ENCODE data around the gene TBCE. TPM values are rescaled to one million over a fixed set of nuclear protein-coding genes. Genes with fewer than 3 reads are reported as not detected.
A peak's percentile ranks its signal among the peaks of the same experiment; 100 is the strongest.
"Not testable (repeated sequence)": the region's sequence is repeated elsewhere in the genome, so short reads cannot be mapped to it uniquely, and the experiment has no call there.

Gene TBCE
- total and polyA plus RNA-seq, 9 donors, result 24.9 to 50.0 (median 40.1) TPM

DNA sequence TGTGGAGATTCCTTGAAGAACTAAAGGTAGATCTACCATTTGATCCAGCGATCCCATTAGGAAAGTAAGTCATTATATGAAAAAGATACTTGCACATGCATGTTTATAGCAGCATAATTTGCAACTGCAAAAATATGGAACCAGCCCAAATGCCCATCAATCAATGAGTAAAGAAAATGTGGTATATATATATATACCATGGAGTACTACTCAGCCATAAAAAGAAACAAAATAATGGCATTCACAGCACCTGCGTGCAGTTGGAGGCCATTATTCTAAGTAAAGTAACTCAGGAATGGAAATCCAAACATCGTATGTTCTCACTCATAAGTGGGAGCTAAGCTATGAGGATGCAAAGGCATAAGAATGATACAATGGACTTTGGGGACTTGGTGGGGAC, 95.6 kb downstream of the TBCE start:
- H3K9me3 ChIP-seq (replicated peaks; ENCODE audit: control insufficient read depth, low read depth, low read length); H3K27ac ChIP-seq (ENCODE audit: low read length); H3K36me3 ChIP-seq (ENCODE audit: control insufficient read depth, insufficient read depth, low read length); H3K4me3 ChIP-seq (ENCODE audit: low read length); H3K27me3 ChIP-seq (ENCODE audit: control insufficient read depth, insufficient read depth, low read length); DNase-seq; H3K4me1 ChIP-seq (ENCODE audit: control insufficient read depth, insufficient read depth, low read length): not testable (repeated sequence)
- WGBS (ENCODE audit: insufficient coverage), result no CpG with 5 or more reads among the region's 3 CpGs

DNA sequence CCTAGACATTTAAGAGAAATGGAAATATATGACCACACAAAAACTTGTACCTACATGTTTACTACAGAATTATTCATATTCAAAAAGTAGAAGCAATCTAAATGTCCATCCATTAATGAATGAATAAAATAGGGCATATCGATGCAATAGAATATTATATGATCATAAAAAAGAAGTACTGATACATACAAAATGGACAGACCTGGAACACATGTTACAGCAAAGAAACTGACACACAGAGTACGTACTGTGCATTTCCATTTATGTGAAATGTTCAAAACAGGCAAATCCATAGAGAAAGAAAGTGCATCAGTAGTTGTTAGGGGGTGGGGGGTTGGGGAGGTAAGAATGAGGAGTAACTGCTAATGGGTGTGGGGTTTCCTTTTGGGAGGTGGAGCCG, 97.8 kb downstream of the TBCE start:
- H3K9me3 ChIP-seq (replicated peaks; ENCODE audit: control insufficient read depth, low read depth, low read length), result peaks cover 2% of the 10 kb centered on the region
- H3K4me3 ChIP-seq (ENCODE audit: low read length), result no peak overlapping the region
- WGBS (ENCODE audit: insufficient coverage), result 100% methylated on average over 1 of the region's 3 CpGs
- DNase-seq, result no peak
- H3K4me1 ChIP-seq (ENCODE audit: control insufficient read depth, insufficient read depth, low read length), result no peaks in the 10 kb centered on the region
- peaks cover 8% of the 10 kb centered on the region for H3K36me3 ChIP-seq (ENCODE audit: control insufficient read depth, insufficient read depth, low read length)
- H3K27me3 ChIP-seq (ENCODE audit: control insufficient read depth, insufficient read depth, low read length), result no peaks in the 10 kb centered on the region
- H3K27ac ChIP-seq (ENCODE audit: low read length), result no peak overlapping the region

DNA sequence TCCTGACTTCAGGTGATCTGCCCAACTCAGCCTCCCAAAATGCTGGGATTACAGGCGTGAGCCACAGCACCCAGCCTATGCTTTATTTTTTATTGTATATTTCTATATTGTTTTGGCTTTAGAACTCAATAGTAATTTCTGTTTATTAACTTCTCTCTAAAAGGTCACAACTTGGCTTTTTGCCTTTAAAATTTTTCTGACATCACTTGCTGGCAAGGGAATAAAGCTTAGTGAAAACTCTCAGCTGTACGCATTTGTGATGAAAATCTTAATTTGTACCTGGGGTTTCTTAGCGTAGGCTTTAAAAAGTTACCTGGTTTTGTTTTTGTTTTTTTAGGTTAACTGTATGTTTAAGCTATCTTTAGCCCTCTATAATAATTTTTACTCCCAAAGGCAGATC, 100.8 kb downstream of the TBCE start:
- WGBS (ENCODE audit: insufficient coverage), result no CpG with 5 or more reads among the region's 3 CpGs
- Histone ChIP-seq H3K4me1 (ENCODE audit: control insufficient read depth, insufficient read depth, low read length) (no peaks in the 10 kb centered on the region), H3K27ac (ENCODE audit: low read length) (no peak overlapping the region), H3K4me3 (ENCODE audit: low read length) (no peak overlapping the region), H3K27me3 (ENCODE audit: control insufficient read depth, insufficient read depth, low read length) (no peaks in the 10 kb centered on the region), H3K36me3 (ENCODE audit: control insufficient read depth, insufficient read depth, low read length) (peaks cover 10% of the 10 kb centered on the region), H3K9me3 (replicated peaks; ENCODE audit: control insufficient read depth, low read depth, low read length) (peaks cover 2% of the 10 kb centered on the region)
- peak; percentile 15 for DNase-seq

DNA sequence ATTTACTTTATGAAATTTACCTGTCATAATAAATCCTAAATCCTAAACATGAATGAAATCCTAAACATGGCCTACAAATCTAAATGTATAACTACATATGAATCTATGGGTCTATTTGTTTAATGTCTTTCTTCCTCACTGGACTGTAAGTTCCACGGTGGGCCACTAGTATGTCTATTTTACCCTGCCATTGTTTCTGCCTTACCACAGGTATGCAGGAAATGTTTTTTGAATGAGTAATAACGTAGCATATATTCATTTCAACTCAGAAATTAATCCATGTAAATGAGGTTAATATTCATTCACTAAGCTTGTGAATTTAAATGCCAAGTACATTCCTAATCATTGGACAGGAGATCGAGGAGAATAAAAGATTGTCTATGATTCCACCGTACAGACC, 101.7 kb downstream of the TBCE start:
- Histone ChIP-seq H3K4me1 (ENCODE audit: control insufficient read depth, insufficient read depth, low read length) (no peaks in the 10 kb centered on the region), H3K4me3 (ENCODE audit: low read length) (no peak overlapping the region), H3K27ac (ENCODE audit: low read length) (no peak overlapping the region), H3K36me3 (ENCODE audit: control insufficient read depth, insufficient read depth, low read length) (peaks cover 10% of the 10 kb centered on the region), H3K9me3 (replicated peaks; ENCODE audit: control insufficient read depth, low read depth, low read length) (peaks cover 2% of the 10 kb centered on the region), H3K27me3 (ENCODE audit: control insufficient read depth, insufficient read depth, low read length) (no peaks in the 10 kb centered on the region)
- no CpG with 5 or more reads among the region's 4 CpGs for WGBS (ENCODE audit: insufficient coverage)
- DNase-seq, result no peak

DNA sequence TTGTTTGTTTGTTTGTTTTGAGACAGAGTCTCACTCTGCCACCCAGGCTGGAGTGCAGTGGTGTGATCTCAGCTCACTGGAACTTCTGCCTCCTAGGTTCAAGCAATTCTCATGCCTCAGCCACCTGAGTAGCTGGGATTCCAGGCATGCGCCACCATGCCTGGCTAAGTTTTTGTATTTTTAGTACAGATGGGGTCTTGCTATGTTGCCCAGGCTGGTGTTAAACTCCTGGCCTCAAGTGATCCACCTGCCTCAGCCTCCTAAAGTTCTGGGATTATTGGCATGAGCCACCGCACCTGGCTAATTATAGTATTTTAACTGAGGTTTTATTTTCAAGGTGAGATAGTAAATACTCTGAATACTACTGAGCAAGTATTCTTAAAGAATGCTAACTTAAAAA, 102.7 kb downstream of the TBCE start:
- not testable (repeated sequence) for H3K9me3 ChIP-seq (replicated peaks; ENCODE audit: control insufficient read depth, low read depth, low read length); H3K27me3 ChIP-seq (ENCODE audit: control insufficient read depth, insufficient read depth, low read length); H3K4me3 ChIP-seq (ENCODE audit: low read length); H3K36me3 ChIP-seq (ENCODE audit: control insufficient read depth, insufficient read depth, low read length); H3K4me1 ChIP-seq (ENCODE audit: control insufficient read depth, insufficient read depth, low read length); H3K27ac ChIP-seq (ENCODE audit: low read length); DNase-seq
- no CpG with 5 or more reads among the region's 2 CpGs for WGBS (ENCODE audit: insufficient coverage)

DNA sequence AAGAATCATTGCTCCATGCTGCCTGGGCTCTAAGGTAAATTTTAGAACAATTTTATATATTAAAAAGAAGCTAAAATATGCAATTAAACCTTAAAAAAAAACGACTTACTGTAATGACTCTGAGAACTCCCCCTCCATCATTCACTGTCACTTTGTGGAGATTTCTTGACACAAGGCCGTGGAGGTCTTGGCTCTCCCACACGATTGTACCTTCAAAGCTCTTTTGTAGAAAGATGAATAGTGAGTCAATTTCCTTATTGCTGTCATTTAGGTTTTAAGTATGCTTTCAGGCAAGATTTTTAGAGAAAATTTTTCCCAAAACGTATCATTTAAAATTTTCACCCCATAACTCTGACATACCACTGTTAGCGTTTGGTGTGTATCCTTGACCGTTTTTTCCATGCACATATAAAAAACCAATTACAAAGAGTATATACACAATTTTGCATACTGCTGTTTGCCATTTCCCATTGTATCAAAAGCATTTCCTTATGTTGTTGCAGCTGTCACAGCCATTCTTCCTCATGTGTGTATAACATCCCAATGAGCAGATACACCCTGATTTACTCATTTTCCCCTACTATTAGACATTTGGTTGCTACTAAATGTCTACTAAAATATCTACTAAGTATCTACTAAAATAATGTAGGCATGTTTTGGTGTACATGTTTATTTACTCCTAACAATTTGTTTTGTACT, 103.7 kb downstream of the TBCE start:
- WGBS (ENCODE audit: insufficient coverage), result 82% methylated on average over 3 of the region's 6 CpGs
- Histone ChIP-seq H3K27ac (ENCODE audit: low read length) (no peak overlapping the region), H3K4me3 (ENCODE audit: low read length) (no peak overlapping the region), H3K27me3 (ENCODE audit: control insufficient read depth, insufficient read depth, low read length) (no peaks in the 10 kb centered on the region), H3K36me3 (ENCODE audit: control insufficient read depth, insufficient read depth, low read length) (peaks cover 5% of the 10 kb centered on the region), H3K4me1 (ENCODE audit: control insufficient read depth, insufficient read depth, low read length) (no peaks in the 10 kb centered on the region), H3K9me3 (replicated peaks; ENCODE audit: control insufficient read depth, low read depth, low read length) (no peaks in the 10 kb centered on the region)
- DNase-seq, result no peak

DNA sequence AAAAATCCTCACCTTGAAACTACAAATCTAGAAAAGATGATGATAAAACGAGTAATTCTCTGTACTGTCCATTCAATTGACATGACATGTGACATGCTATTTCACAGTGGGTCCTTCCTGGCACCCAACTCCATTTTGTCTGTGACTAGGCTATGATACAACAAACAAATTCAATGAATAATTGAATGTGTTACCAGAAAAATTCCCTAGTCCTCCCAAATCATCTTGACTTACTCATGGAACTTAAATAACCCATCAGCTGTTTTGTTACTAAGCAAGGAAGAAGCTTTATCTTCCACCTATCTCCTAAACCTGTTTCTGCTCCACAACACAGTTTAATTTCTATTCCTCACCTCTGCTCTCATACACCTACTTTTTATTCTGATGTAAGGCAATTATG, 106.6 kb downstream of the TBCE start:
- no peaks in the 10 kb centered on the region for H3K27me3 ChIP-seq (ENCODE audit: control insufficient read depth, insufficient read depth, low read length)
- DNase-seq, result no peak
- H3K4me1 ChIP-seq (ENCODE audit: control insufficient read depth, insufficient read depth, low read length), result no peaks in the 10 kb centered on the region
- H3K9me3 ChIP-seq (replicated peaks; ENCODE audit: control insufficient read depth, low read depth, low read length), result no peaks in the 10 kb centered on the region
- H3K4me3 ChIP-seq (ENCODE audit: low read length), result no peak overlapping the region
- 100% methylated on average over 1 of the region's 1 CpG for WGBS (ENCODE audit: insufficient coverage)
- no peak overlapping the region for H3K27ac ChIP-seq (ENCODE audit: low read length)
- peaks cover 5% of the 10 kb centered on the region for H3K36me3 ChIP-seq (ENCODE audit: control insufficient read depth, insufficient read depth, low read length)

DNA sequence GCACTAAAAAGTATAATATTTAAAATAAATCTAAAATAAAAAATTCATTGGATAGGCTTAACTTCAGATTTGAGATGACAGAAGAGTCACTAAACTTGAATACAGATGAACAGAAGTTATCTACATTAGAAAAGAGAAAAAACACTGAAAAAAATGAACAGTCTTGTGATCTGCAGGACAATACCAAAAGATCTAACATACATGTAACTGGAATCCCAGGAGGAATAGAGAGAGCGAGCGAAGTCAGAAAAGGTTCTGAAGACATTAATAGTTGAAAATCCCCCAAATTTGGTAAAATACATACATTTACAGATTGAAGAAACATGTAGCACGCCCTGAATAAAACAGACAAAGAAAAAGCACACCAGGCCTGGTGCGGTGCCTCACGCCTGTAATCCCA, 115.9 kb downstream of the TBCE start:
- Histone ChIP-seq H3K4me3 (ENCODE audit: low read length) (no peak overlapping the region), H3K4me1 (ENCODE audit: control insufficient read depth, insufficient read depth, low read length) (no peaks in the 10 kb centered on the region), H3K27ac (ENCODE audit: low read length) (no peak overlapping the region), H3K36me3 (ENCODE audit: control insufficient read depth, insufficient read depth, low read length) (peaks cover 27% of the 10 kb centered on the region), H3K9me3 (replicated peaks; ENCODE audit: control insufficient read depth, low read depth, low read length) (peaks cover 6% of the 10 kb centered on the region), H3K27me3 (ENCODE audit: control insufficient read depth, insufficient read depth, low read length) (no peaks in the 10 kb centered on the region)
- 96% methylated on average over 3 of the region's 5 CpGs for WGBS (ENCODE audit: insufficient coverage)
- DNase-seq, result no peak

DNA sequence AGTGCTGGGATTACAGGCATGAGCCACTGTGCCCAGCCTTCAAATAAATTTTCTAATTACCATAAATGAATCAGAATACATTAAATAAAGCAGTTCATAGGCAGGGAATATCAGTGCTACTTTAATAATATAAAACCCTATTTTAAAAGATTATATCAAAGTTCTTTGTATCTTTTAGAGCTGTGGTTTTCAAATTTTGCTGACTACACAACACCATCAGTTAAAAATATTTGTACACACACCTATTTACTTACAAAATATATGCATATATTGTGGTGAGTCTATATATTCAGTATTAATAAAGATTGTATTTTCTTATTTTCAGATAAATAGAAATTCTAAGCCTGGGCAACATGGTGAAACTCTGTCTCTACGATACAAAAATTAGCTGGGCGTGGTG, 118.3 kb downstream of the TBCE start:
- Histone ChIP-seq H3K36me3 (ENCODE audit: control insufficient read depth, insufficient read depth, low read length) (peaks cover 15% of the 10 kb centered on the region), H3K4me1 (ENCODE audit: control insufficient read depth, insufficient read depth, low read length) (no peaks in the 10 kb centered on the region), H3K4me3 (ENCODE audit: low read length) (no peak overlapping the region), H3K9me3 (replicated peaks; ENCODE audit: control insufficient read depth, low read depth, low read length) (peaks cover 6% of the 10 kb centered on the region), H3K27me3 (ENCODE audit: control insufficient read depth, insufficient read depth, low read length) (no peaks in the 10 kb centered on the region), H3K27ac (ENCODE audit: low read length) (no peak overlapping the region)
- WGBS (ENCODE audit: insufficient coverage), result no CpG with 5 or more reads among the region's 2 CpGs
- no peak for DNase-seq

DNA sequence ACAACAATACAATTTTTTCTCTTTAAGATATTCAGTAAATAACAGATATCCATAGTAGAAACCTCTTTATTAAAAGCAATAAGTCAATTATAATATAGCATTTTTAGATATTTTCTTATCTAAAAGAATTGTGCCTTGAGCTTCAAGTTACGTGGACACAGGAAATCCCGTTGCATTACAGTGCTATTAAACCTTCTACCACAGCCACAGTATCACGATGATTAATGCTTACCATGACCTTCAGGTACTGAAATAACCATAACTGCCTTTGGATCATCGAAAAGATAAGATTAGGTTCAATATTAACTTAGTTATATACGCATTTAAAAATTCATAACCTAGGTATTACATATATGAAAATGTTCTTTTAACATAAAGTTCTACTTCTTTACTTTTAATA, 119.1 kb downstream of the TBCE start:
- no CpG with 5 or more reads among the region's 5 CpGs for WGBS (ENCODE audit: insufficient coverage)
- no peak for DNase-seq
- Histone ChIP-seq H3K4me1 (ENCODE audit: control insufficient read depth, insufficient read depth, low read length) (no peaks in the 10 kb centered on the region), H3K27me3 (ENCODE audit: control insufficient read depth, insufficient read depth, low read length) (no peaks in the 10 kb centered on the region), H3K4me3 (ENCODE audit: low read length) (no peak overlapping the region), H3K36me3 (ENCODE audit: control insufficient read depth, insufficient read depth, low read length) (peaks cover 15% of the 10 kb centered on the region), H3K27ac (ENCODE audit: low read length) (no peak overlapping the region), H3K9me3 (replicated peaks; ENCODE audit: control insufficient read depth, low read depth, low read length) (peaks cover 6% of the 10 kb centered on the region)

DNA sequence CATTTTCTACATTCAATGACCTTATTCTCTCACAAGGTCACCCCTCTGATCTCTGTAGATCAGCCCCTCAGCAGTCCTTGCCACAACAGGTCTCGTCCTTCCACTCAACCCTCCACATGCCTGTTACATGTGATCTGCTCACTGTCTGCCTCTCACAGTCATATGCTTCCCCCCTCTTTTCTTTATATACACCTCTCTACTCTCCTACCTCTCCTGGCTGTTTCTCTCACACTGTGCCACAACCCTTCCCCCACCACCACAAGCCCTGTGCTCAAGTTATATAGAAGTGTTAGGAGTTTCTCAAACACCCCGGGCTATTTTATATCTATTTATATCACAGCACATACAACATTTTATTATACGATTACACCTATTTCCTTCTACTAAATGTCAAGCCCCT, 124.4 kb downstream of the TBCE start:
- H3K27ac ChIP-seq (ENCODE audit: low read length), result no peak overlapping the region
- DNase-seq, result no peak
- WGBS (ENCODE audit: insufficient coverage), result 67% methylated on average over 1 of the region's 3 CpGs
- peaks cover 19% of the 10 kb centered on the region for H3K36me3 ChIP-seq (ENCODE audit: control insufficient read depth, insufficient read depth, low read length)
- no peaks in the 10 kb centered on the region for H3K27me3 ChIP-seq (ENCODE audit: control insufficient read depth, insufficient read depth, low read length)
- no peak overlapping the region for H3K4me3 ChIP-seq (ENCODE audit: low read length)
- H3K9me3 ChIP-seq (replicated peaks; ENCODE audit: control insufficient read depth, low read depth, low read length), result no peaks in the 10 kb centered on the region
- H3K4me1 ChIP-seq (ENCODE audit: control insufficient read depth, insufficient read depth, low read length), result no peaks in the 10 kb centered on the region

Data from muscle of leg (tissue), 11 donors.